ENCODE measurements around the gene CACNA1H.

GRCh38 chr16:1223355-1224214, 70.7 kb downstream of the CACNA1H start:
- TF ChIP-seq CTCF (conservative IDR thresholded peaks at IDR 0.05 in 1 of 2, IDR thresholded peaks at IDR 0.05 in 1 of 2; ENCODE audit: extremely low read depth in 1 of 2, insufficient read depth in 1 of 2, low read depth in 1 of 2, low read length in 2 of 2): no peak
- no peak for TF ChIP-seq EZH2 (IDR thresholded peaks at IDR 0.05; ENCODE audit: borderline replicate concordance, low read length)

All from mammary epithelial cell (primary cell).